ENCODE results near the gene LENG8. TPM values are rescaled to one million over a fixed set of nuclear protein-coding genes. Genes with fewer than 3 reads are reported as not detected.

The LENG8 gene
- 10 to 100 TPM; 46.3 to 55.1 TPM for total RNA-seq

DNA sequence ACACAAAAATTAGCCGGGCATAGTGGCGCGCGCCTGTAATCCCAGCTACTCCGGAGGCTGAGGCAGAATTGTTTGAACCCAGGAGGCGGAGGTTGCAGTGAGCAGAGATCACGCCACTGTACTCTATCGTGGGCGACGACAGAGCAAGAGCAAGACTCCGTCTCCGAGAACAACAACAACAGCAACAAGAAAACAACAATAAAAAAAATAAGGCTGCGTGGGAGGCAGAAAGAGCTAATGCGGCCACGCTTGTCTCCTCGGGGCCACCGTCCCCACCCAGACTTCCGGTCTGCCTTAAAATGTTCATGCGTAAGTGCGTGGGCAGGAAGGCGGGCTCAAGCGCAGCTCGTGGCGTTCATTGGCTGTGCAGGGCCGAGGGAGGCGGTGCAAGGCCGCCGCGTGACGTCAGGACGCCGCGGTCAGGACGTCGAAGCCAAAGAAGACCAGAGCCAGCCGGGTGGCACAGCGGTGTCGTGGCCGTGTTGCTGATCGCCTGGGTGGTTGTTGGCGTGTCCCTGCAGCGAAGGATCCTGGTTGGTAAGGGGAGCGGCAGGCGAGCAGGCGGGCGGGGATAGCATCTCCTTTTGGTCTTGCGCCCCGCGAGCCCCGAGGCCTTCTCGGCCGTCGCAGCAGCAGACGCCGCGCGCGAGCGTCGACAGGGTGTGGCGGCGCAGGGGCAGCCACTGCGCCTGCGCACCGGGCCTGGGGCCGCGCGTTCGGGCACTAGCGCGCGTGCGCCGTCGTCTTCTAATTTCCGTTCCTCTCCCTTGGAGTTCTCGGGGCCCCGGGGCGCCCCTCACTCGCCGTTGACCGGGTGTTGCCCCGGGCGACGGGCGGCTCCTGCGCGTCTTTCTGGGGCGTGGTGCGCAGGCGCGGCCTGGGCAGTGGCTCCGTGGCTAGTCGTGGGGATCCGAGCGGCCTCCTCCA lies at the start of gene LENG8:
TSS of gene LENG8 (plus strand) at position 426 of the 927 bp plus-strand sequence. CDS start 2,146 bp downstream, outside the sequence.

DNA sequence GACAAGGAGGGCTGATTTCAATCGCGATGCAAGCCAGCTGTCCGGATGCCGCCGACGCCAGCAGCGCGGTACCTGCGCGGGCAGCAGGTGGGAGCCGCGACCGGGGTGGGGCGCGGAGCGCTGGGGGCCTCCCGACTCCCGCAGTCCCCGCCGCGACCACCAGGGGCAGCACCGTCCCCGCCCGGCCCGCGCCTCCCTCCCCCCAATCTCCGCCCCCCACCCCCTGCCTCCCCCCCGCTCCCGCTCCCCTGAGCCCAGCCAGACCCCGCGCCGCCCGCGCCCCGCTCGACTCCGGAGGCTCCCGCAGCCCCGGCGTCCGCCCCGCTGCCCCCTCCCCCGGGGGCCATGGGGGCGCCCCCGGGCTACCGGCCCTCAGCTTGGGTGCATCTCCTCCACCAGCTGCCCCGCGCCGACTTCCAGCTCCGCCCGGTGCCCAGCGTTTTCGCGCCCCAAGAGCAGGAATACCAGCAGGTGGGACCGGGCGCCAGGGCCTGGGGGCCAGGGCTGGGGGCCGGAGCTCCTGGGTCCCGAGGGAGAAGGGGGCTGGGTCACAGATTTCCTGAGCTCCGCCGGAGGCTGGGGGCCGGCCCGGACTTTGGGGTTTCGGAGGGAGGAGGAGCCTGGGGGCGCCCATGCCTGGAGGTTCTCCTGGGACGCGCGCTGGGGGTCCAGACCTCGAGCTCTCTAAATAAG lies 33.6 kb upstream of the LENG8 start, which contains the start of gene TTYH1:
TSS of gene TTYH1 (plus strand) at position 257 of the 693 bp plus-strand sequence. CDS start at position 346, 89 bp downstream.

DNA sequence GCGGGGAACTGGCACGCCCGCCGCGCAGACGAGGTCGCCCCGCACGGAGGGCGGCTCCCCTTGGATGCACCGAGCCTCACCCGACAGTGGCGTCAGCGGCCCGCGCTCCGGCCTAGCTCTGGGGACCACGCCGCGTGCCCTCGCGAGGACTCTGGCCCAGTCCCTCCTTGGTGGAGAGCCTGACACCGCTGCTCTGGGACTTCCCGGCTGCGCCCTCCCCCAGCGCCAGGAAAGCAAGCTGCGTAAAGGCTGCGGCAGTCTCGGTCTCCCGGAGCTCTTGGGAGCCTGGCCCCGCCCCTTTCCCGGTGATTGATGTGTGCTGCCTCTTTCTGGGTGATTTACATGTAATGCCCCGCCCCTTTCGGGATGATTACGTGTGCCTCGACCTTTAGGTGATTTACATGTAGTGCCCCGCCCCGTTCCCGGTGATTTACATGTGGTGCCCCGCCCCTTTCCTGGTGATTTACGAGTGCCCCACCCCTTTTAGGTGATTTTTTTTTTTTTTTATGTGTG lies 14.6 kb downstream of the LENG8 start, which contains the start of gene LENG9:
TSS of gene LENG9 (minus strand) at position 248 of the 513 bp plus-strand sequence. CDS start 252 bp downstream, outside the sequence.

DNA sequence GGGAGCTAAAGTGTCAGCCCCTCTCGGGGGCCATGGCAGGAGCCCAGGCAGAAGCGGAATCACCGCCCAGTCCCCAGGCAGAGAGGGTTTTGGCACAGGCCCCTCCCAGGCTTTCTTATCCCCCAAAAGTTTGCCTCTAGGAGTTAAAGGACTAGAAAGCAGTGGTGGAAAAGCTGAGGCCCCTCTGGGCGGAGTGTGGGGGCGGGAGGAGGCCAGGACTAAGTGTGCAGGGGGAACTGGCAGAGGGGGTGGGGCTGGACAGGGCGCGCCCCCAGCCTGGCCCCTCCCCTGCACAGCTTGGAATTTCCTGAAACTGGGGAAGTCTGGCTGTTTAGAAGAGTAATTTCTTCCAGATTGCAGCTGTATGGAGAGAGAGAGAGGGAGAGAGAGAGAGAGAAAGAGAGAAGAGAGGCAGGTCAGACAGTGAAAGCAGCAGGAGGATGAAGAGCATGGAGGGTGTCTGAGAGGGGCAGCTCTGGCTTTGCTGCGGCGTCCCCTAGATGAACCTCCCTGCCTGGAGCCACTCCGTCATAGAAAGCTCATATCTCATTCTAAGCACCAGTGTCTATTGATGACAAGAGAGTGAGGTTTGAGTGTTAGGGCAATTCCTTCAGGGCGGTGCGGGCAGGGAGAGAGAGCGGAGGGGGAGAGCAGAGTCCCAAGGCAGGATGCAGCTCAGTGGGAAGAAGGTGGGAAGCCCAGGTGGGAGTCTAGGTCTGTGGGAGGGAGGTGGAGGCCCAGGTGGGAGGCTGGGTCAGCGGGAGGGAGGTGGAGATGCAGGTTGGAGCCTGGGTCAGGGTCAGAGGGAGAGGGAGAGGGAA lies 24.3 kb downstream of the LENG8 start, which contains the start of gene CDC42EP5:
TSS of gene CDC42EP5 (minus strand) at position 226 of the 821 bp plus-strand sequence. CDS start 7,749 bp downstream, outside the sequence.

DNA sequence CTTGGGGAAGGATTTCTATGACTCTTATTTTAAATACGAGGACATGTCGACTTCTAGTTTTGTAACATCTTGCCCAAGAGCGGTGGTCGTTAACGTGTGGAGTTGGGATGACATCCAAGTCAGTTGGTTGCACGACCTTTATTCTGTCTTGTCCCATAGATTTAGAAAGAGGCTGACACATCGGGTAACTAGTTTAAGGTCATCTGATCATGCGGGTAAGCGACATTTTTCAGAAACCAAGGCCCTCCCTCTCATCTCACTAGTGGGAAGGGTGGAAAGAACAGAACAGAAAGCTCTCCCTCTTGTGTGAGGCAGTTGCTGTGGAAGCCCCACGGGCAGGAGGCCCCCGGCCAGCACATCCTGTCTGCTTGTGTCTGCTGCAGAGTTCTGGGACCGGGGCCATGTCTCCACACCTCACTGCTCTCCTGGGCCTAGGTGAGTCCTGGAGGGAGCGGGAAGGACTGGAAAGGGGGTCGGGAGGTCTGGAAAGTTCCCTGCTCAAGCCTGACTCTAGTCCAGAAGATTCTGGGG lies 53.6 kb downstream of the LENG8 start, which contains the start of gene LAIR2:
TSS of gene LAIR2 (plus strand) at position 314 of the 531 bp plus-strand sequence. CDS start at position 402, 88 bp downstream.

Small RNAs within 50 kb of the gene (small RNA-seq; reads per million reads assigned to genes)
- 0 reads per million in 2 donors for gene AC245884.3

Other genes with a start within 250 kb of the LENG8 start
- gene RPS9, start 248.3 kb upstream of the LENG8 start, total RNA-seq, result 1,000 to 10,000 TPM in 1 of 2 donors, 100 to 1,000 TPM in 1; 794 to 1,187 TPM
- gene LILRB3, start 226.2 kb upstream of the LENG8 start, total RNA-seq, result not detected
- not detected for gene LILRA6, start 206.4 kb upstream of the LENG8 start, total RNA-seq
- not detected for gene LILRB5, start 191.9 kb upstream of the LENG8 start, total RNA-seq
- gene LILRB2, start 168.1 kb upstream of the LENG8 start, total RNA-seq, result not detected
- gene LILRA5, start 136.0 kb upstream of the LENG8 start, total RNA-seq, result not detected
- gene LILRA4, start 110.0 kb upstream of the LENG8 start, total RNA-seq, result not detected
- not detected for gene LAIR1, start 84.3 kb upstream of the LENG8 start, total RNA-seq
- gene TTYH1, start 33.7 kb upstream of the LENG8 start, total RNA-seq, result not detected
- gene LENG9, start 14.6 kb downstream of the LENG8 start, total RNA-seq, result 10 to 100 TPM; 10.7 to 16.5 TPM
- gene CDC42EP5, start 24.1 kb downstream of the LENG8 start, total RNA-seq, result 1 to 10 TPM; 4.7 to 8.6 TPM
- not detected for gene LAIR2, start 53.6 kb downstream of the LENG8 start, total RNA-seq
- gene LILRA2, start 124.6 kb downstream of the LENG8 start, total RNA-seq, result not detected
- gene LILRA1, start 144.4 kb downstream of the LENG8 start, total RNA-seq, result not detected
- gene LILRB1, start 181.3 kb downstream of the LENG8 start, total RNA-seq, result not detected
- not detected for gene LILRB4, start 213.8 kb downstream of the LENG8 start, total RNA-seq